Measurements from ENCODE around the gene ACSS3.

ACSS3 gene

DNA sequence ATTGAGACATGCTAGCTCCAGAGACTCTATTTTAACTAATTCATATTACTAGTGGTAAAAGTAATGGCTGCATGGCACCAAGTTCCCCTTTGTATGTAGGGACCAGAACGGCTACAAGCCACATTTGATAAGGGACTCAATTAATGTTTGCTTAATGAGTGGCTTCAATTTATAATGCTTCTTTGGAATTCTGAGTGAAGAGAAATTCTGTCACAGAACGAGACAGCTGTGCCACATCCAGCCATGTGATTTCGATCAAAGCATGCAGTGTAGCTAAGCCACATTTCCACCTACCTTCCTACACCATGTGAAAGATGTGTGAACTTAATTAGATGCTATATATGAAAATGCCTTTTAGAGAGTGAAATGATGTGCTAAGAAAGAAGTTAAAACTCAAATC lies 217.4 kb downstream of the ACSS3 start:
- DNase-seq (ENCODE audit: low read depth in 2 of 2) = no peak

GRCh38 chr12:81296556-81297305 lies 218.9 kb downstream of the ACSS3 start:
- DNase-seq (ENCODE audit: low read depth in 2 of 2) = no peak

GRCh38 chr12:81297601-81298000 lies 219.7 kb downstream of the ACSS3 start:
- DNase-seq (ENCODE audit: low read depth in 2 of 2) = no peak

DNA sequence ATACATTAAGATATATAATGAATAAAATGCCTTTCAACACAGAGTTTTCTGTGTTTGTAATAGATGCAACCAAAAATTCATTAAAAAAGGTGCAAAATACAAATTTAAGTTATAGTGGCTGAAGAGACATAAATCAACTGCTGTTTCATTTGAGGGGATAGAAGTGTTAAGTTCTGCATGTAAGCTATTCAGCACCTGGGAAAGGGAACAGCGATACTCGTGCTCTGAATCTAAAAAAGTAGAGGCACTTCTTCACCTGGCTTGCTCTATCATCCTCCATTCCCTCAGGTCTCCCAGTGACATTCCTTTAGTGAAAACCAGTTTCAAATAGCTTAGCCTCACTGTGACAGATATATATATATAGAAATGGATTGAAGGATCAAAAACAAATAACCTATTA lies 222.6 kb downstream of the ACSS3 start:
- DNase-seq (ENCODE audit: low read depth in 2 of 2) = no peak

DNA sequence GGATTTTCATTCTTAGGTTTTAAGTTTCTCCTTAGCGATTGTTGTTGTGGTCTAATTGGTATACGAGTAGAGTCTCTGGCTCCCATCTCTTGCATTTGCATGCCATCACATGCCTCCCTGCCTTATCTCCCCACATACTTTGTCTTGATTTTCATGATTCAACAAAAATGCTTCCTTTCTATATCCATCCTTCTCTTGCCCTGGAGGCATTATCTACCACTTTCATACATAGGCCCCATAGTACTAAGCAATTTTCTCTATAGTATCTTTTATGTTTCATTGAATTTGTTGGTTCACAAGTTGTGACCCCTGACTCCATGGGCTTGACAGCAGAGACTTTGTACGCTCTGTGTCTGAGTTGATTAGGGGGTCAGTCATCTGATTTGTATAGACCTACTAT lies 226.1 kb downstream of the ACSS3 start:
- DNase-seq (ENCODE audit: low read depth in 2 of 2) = no peak

All from stimulated activated CD8-positive, alpha-beta memory T cell treated with anti-CD3 and anti-CD28 coated beads, Interleukin-15, amount 100 ng/mL, for 48 hours (primary cell).